ENCODE measurements around the gene TNNC2. TPM values are rescaled to one million over a fixed set of nuclear protein-coding genes. Genes with fewer than 3 reads are reported as not detected.

The TNNC2 gene
- total RNA-seq, 1 experiment from 2014 or later, result 4.6 TPM

DNA sequence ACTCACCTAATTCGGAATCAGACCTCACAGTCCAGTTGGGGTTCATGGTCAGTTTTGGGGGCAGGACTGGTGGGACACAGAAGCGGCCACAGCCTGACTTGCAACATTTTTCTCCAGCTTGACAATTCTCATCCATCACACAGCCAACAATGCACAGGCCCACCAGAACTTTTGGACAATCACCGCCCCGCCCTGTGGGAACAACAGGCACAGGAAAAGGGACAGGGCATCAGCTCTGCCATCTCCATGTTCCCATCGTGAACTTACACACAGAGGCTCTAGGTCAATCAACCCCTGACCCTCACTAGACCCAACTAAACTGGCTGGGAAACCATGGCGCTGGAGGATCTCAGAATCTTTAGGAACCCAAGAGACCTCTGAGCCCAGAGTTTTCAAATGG lies 51.7 kb downstream of the TNNC2 start:
- H2BK5ac ChIP-seq (ENCODE audit: insufficient read length, low read length), result no peak overlapping the region
- H3K27ac ChIP-seq (ENCODE audit: insufficient read length, low read depth, low read length), result no peak overlapping the region
- Mint-ChIP-seq H3K27ac (no peak overlapping the region), H3K9me3 (no peaks in the 10 kb centered on the region; a peak in 1 of 5 replicates), H3K36me3 (ENCODE audit: insufficient read depth in 1 of 3, low read depth in 3 of 3) (no peaks in the 10 kb centered on the region; a peak in 1 of 7 replicates), H3K27me3 (ENCODE audit: low read depth) (peaks cover 1% of the 10 kb centered on the region), H3K4me3 (no peak overlapping the region), H3K4me1 (peaks cover 4 to 8% of the 10 kb centered on the region in 2 experiments)
- no peak overlapping the region for H3K9ac ChIP-seq (ENCODE audit: extremely low read depth, insufficient read length, low read length)
- no peak overlapping the region for H3K23ac ChIP-seq (ENCODE audit: insufficient read length, low read depth, low read length)
- H3K56ac ChIP-seq (ENCODE audit: insufficient read length, low read depth, low read length), result no peak overlapping the region
- H2AFZ ChIP-seq (ENCODE audit: low read length), result no peak overlapping the region
- H2BK15ac ChIP-seq (ENCODE audit: low read depth, low read length), result no peak overlapping the region
- no peak overlapping the region for H3K4me2 ChIP-seq (ENCODE audit: insufficient read depth, insufficient read length, low read length)
- no peak overlapping the region for H3K4ac ChIP-seq (ENCODE audit: low read depth, low read length)
- TF ChIP-seq, protein P1, sequence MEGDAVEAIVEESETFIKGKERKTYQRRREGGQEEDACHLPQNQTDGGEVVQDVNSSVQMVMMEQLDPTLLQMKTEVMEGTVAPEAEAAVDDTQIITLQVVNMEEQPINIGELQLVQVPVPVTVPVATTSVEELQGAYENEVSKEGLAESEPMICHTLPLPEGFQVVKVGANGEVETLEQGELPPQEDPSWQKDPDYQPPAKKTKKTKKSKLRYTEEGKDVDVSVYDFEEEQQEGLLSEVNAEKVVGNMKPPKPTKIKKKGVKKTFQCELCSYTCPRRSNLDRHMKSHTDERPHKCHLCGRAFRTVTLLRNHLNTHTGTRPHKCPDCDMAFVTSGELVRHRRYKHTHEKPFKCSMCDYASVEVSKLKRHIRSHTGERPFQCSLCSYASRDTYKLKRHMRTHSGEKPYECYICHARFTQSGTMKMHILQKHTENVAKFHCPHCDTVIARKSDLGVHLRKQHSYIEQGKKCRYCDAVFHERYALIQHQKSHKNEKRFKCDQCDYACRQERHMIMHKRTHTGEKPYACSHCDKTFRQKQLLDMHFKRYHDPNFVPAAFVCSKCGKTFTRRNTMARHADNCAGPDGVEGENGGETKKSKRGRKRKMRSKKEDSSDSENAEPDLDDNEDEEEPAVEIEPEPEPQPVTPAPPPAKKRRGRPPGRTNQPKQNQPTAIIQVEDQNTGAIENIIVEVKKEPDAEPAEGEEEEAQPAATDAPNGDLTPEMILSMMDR (conservative IDR thresholded peaks at IDR 0.05), result no peak
- H3K14ac ChIP-seq (ENCODE audit: insufficient read depth, low read length), result no peak overlapping the region; the same call in 1 of the 2 replicates
- H3K18ac ChIP-seq (ENCODE audit: insufficient read length, low read depth, low read length), result no peak overlapping the region
- no peak overlapping the region for H2AK5ac ChIP-seq (ENCODE audit: insufficient read length, low read length)
- H4K20me1 ChIP-seq (ENCODE audit: control insufficient read depth, insufficient read depth, insufficient read length), result no peaks in the 10 kb centered on the region
- WGBS (ENCODE audit: extremely low coverage, insufficient read length, low lambda C conversion rate), result no CpG with 5 or more reads among the region's 6 CpGs
- H4K5ac ChIP-seq (ENCODE audit: insufficient read length, low read depth, low read length), result no peak overlapping the region
- H3K9me3 ChIP-seq (ENCODE audit: control insufficient read depth, low read depth, low read length), result no peaks in the 10 kb centered on the region
- 0 out of 2 replicates have a peak, but pooled peaks cover 2% of the 10 kb centered on the region for H3K4me1 ChIP-seq (ENCODE audit: insufficient read depth, low read length)
- no peaks in the 10 kb centered on the region for H3K27me3 ChIP-seq (ENCODE audit: insufficient read depth, low read length)
- no peaks in the 10 kb centered on the region for H3K79me2 ChIP-seq (ENCODE audit: insufficient read depth, low read length)
- no peak overlapping the region for H2BK20ac ChIP-seq (ENCODE audit: low read depth, low read length, poor library complexity, severe bottlenecking)
- H4K91ac ChIP-seq (ENCODE audit: insufficient read length, low read depth, low read length), result no peak overlapping the region
- H3K79me1 ChIP-seq (ENCODE audit: insufficient read depth, low read depth, low read length, poor library complexity, severe bottlenecking), result no peaks in the 10 kb centered on the region
- H2BK120ac ChIP-seq (ENCODE audit: low read depth, low read length, poor library complexity, severe bottlenecking), result no peak overlapping the region
- no peak for DNase-seq
- no peak overlapping the region for H4K8ac ChIP-seq (replicated peaks; ENCODE audit: insufficient read length, low read depth, low read length)
- no peak overlapping the region for H2BK12ac ChIP-seq (ENCODE audit: insufficient read length, low read depth, low read length)
- no peaks in the 10 kb centered on the region for H3K23me2 ChIP-seq (ENCODE audit: insufficient read length, low read depth, low read length, poor library complexity, severe bottlenecking)
- H3T11ph ChIP-seq (ENCODE audit: low read length), result no peak overlapping the region

All from H9 (cell line).